T1000 (cell line): ENCODE measurements around the gene PLPPR1.

Source experiments
- DNase-seq: peaks from one replicate; lab custom pipeline; 2025; ENCODE audit warnings: mixed read lengths; lab: John Stamatoyannopoulos, UW

Gene PLPPR1

GRCh38 chr9:101047848-101048397 is 19.4 kb downstream of the PLPPR1 start:
- DNase-seq = no peak

GRCh38 chr9:101050650-101051049 is 22.1 kb downstream of the PLPPR1 start:
- no peak for DNase-seq

GRCh38 chr9:101054657-101055056 is 26.1 kb downstream of the PLPPR1 start:
- no peak for DNase-seq

- no peak for DNase-seq
Measured at GRCh38 chr9:101055516-101055915, 27.0 kb downstream of the PLPPR1 start.

- no peak for DNase-seq
Measured at GRCh38 chr9:101062686-101063085, 34.2 kb downstream of the PLPPR1 start.

DNA sequence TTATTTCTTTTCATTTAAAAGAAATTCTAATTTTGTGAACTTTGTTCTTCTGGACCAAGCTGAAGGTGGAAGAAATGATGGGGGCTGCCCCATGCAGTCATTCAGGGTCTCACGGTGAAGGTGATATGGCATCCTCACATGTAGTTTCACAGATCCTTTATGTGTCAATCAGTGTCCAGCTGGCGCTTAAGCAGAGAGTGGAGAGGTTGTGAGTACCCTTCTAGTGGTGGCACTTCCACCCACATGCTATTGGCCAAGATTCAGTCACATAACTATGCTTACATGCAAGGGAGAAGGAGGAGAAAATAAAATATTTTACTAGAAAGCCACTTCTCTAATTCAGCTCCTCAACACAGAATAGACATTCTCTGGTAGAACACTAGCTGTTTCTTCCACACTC is 34.7 kb downstream of the PLPPR1 start:
- no peak for DNase-seq

DNA sequence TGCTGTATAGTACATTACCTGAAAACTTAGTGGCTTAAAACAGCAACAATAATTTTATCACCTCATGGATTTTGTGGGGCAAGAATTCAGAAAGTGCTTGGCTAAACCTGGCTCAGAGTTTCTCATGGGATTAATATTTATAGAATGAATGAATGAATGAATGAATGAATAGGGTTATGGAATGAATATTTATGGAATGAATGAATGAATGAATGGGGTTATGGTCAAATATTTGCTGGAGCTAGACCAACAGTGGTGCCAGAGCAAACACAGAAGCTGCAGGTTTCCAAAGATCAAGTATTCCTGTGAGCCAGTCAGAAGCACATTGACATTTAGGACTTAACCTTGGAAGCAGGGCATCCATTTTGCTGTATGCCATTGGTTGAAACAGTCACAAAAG is 35.7 kb downstream of the PLPPR1 start:
- no peak for DNase-seq

DNA sequence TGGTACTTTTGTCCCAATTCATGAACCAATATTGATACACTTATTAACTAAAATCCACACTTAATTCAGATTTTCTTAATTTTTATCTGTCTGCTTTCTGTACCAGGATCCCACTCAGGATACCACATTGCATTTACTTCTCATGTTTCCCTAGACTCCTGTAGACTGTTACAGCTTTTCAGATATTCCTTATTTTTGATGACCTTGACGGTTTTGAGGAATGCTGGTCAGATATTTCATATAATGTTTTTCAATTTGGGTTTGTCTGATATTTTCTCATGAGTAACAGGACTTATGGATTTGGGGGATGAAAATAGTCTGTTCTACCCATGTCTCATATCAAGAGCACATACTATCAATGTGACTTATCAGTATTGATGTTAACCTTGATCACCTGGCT is 37.4 kb downstream of the PLPPR1 start:
- no peak for DNase-seq

DNA sequence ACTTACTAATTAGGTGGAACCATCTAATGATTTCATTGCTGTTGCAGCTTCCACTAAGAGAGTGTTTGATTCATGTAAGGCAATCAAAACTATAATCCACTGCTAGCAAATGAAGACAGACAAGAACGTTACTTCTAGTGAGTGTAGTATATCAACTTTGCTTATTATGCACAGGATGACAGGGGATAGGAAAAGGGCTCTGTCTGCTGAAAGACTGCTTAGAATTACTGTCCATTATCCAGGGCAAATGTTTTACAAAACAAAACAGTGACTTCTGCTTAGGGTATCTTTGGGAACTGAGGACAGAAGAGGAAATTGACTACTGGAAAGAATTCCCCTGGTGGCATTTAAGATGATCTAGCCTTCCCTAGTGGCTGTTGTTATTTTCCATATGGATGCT is 40.2 kb downstream of the PLPPR1 start:
- no peak for DNase-seq

GRCh38 chr9:101072259-101072658 is 43.7 kb downstream of the PLPPR1 start:
- no peak for DNase-seq

DNA sequence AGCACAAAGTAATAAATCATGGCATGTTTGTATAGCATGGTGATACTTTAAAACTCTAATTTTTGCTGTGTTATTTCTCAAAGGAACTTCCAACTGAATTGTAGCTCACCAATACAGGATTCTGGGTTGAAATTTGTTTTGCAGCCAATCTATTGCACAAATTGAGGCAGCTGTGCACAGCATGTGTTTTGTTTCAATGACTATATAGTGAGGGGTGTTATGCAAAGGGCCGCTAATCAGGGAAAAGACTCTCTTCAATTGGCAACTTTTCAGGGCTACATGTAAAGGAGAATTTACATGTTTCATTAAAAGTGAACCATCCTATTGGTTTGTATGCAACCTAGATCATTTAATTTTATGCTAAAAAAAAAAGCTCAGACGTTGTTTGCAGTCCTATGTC is 44.6 kb downstream of the PLPPR1 start:
- no peak for DNase-seq

- no peak for DNase-seq
Measured at GRCh38 chr9:101081641-101082040, 53.1 kb downstream of the PLPPR1 start.

DNA sequence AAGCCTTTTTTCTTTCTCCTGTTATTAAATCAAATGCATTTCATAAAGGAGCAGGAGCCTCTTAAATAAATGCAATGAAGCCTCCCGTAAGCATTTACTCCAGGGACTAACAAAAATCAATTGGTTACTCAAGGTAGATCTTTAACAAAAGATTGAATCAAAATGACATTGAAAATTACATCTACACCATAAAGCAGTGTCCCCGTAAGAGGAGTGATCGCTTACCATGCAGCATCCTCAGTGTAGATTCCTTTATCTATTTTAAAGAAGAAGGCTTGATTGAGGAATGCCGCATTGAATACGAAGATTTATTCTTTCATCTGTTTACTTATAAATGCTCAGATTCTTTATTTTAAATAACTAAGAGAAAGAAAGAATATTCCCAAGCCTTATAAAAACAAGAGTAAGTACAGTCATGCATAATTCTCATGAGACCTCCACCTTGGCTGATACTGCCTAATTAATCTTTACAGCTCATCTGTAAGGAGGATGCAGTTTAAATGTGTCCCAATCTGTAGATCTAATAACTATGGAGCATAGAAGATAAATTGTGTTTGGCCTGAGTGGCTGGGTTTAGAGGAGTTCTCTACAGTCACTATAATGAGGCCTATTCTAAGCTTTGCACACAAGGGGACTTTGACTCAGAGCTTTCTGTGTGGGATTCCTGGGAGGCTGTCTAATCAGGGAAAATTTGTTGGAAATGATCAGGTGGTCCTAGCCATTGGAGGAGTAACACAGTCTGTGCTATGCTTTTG is 55.1 kb downstream of the PLPPR1 start:
- DNase-seq = no peak

DNA sequence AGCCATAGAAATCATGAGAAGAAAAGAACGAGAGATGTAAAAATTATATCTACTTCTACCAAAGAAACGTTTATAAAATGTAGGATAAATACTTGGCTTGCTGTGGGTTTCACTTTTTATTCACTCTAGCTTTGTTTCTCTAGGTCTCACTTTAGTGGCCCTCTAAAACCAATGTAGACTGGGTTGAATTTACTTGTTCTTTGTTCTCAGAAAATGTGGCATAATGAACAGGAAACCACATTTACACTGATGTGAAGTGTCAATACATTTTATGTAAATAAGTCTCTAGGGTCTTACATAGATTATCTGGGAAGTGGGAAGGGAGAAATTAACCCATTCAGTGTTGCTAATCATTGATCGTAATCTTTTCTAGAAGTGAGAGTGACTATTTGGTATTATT is 58.9 kb downstream of the PLPPR1 start:
- DNase-seq = no peak

- no peak for DNase-seq
Measured at GRCh38 chr9:101092922-101093321, 64.4 kb downstream of the PLPPR1 start.

GRCh38 chr9:101093620-101094019 is 65.1 kb downstream of the PLPPR1 start:
- no peak for DNase-seq

DNA sequence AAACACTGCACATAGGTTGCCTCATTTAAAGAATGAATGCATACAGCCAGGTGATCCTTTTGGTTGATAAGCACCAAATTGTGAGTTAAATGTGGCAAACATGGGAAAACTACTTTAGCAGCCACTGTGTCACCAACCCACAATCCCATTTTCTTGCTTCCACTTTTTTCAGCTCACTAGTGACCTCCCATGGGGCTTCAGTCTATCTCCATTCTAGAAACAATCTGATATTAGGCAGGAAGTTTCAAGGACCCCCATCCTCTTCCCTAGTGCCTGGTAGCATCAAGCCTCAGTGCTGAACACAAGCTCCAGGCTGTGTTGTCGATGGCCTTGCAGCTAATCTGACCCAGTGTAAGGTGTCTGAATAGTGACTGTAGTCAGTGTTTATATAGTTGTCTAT is 66.2 kb downstream of the PLPPR1 start:
- DNase-seq = no peak

GRCh38 chr9:101097210-101097609 is 68.7 kb downstream of the PLPPR1 start:
- DNase-seq = no peak

DNA sequence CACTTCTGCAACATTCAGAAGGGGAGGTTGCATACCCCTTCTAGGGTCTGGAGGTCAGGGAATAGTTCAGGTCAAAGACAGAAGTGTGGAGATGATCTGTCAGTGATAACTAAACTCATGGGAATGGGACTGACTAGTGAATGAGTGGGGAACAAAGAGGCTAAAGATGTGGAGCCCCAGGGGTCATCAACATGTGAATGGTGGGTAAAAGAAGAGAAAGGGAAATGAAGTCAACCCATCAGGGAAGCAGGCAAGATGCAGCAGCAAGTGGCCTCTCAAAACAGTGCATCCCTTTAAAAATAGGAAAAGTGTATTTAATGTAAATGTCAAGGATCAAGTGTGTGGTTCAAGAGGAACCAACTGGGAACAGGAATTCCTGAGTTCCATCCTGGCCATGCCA is 69.9 kb downstream of the PLPPR1 start:
- no peak for DNase-seq

DNA sequence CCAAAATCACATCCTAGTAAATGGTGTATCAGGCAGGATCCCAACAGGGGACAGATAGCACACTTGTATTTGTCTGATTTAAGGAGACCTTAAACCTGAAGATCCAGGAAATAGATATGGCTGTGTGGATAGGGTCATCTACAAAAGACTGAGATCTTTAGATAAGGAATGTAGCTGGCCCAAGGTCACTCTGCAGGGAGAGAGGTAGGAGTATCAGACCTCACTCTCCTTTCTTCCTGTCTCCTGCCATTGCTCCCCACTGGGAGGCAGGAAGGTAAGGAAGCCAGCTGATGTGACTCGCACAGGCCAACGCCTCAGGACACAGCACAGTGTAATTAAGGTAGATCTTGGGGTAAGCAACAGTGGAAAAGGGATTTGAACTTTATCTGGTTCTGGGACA is 85.8 kb downstream of the PLPPR1 start:
- no peak for DNase-seq

GRCh38 chr9:101115102-101115501 is 86.6 kb downstream of the PLPPR1 start:
- no peak for DNase-seq

GRCh38 chr9:101117161-101117560 is 88.6 kb downstream of the PLPPR1 start:
- DNase-seq = no peak

- DNase-seq = no peak
Measured at GRCh38 chr9:101119206-101119819, 90.8 kb downstream of the PLPPR1 start.
